GM21381 (cell line): ENCODE results near the gene CCL14.
"Not testable (repeated sequence)": the region's sequence is repeated elsewhere in the genome, so short reads cannot be mapped to it uniquely, and the experiment has no call there.

Experiments
- ATAC-seq: cut with Tn5 transposase; IDR thresholded peaks from one replicate; pipeline ENCODE4 v1.9.1; 2021; ENCODE audit warnings: mild to moderate bottlenecking, moderate library complexity; ENCODE audit not compliant: unreplicated experiment

The CCL14 gene

DNA sequence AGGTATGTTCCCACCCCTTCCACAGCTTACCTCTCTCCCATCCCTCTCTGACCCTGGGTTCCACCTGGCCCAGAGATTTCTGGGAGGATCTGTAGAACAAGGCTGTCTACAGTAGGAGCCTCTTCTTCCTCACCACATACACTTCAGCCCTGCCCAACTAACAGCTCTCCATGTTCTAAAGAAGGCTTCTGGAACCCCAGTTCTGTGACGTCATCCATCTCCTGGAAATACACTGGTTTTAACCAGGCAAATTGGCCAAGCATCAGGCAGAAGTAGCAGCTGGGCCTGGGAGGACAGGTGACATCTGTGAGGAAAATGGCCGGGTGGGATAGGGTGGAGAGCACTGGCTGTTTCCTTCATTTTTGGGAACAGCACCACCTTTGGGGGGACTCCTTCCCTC is 43.0 kb downstream of the CCL14 start, which contains the start of gene LYZL6:
TSS of gene LYZL6 (minus strand) at position 177 of the 400 bp plus-strand sequence. CDS start 4,357 bp downstream, outside the sequence.
- ATAC-seq, result no peak

DNA sequence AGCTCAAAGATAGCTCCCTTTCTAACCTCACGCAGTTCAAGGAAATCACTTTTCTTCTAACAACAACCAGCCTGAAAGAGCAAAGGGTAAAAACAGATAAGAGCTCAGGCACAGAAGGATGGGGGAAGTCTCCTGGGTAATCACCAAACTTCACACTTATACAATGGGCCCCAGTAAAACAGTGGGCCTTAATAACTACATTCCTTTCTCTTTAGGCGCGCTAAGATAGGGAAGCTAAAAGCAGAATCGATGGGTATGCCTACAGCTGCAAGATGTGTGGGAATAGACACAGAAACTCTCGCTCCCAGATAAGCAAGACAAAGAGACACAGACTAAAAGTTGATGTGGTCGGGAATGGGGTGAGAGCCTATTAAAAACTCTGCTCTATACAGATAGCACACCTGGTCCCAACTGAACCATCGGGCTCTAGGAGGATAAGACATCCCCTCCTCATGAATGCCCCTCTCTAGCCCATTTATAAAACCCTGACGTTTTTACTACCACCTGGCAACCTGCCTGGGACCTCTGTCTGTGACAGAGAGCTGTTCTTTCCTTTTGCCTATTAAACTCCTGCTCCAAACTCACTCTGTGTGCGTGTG is 43.8 kb downstream of the CCL14 start:
- no peak for ATAC-seq

DNA sequence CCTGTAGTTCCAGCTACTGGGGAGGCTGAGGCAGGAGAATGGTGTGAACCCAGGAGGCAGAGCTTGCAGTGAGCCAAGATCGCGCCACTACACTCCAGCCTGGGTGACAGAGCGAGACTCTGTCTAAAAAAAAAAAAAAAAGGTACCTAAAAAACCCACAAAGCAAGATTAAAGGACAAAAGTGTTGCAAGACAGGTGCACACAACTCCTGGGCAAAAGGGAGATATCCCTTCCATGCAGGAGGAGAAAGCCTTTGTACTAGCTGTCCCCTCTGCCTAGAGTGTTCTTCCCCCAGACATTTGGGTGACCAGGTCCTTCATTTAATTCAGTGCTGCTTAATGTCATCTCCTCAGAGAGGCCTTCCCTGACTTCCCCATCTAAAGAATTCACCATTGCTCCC is 48.0 kb downstream of the CCL14 start:
- not testable (repeated sequence) for ATAC-seq

DNA sequence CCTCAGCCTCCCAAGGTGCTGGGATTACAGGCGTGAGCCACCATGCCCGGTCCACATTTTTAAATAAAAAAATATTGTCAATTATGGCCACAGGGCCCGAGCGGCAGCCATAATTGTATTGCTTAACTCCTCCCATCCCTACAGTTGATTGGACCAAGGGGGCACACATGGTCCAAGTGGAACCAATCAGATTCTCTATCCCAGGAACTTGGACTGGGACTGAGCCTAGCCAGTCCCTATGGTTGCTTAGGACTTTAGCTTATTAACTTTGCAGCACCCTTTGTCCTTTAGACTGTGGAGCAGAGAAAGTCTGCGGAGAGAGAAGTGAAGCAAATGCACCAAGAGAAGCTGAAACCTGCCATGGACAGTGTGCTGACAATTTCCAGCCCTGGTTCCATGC is 50.5 kb downstream of the CCL14 start:
- no peak for ATAC-seq

DNA sequence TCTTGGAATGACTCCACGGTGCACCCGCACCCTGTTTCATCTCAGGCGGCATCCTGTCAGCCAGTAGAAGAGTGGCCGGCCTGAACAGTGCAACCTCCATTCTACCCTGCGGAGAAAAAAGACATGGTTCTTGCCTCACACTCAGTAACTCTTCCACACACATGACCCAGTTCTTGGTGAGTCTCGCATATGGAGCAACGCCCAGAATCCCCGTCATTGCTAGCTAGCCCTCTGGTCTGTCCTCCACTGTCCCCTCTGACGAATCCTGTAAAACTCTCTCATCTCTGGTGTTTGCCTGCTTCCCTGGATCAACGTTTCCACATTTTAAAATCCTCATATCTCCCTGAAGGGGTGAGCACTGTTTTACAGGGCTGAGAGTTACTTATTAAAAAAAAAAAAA is 51.8 kb downstream of the CCL14 start:
- no peak for ATAC-seq
